GM10248 (cell line): Measurements from ENCODE around the gene SLC2A8.

Source experiments
- CTCF ChIA-PET: fragments of 300-600 bp; sonication (Branson Sonifier 250); formaldehyde crosslinking; extraction: SDS; loops from one replicate; lab custom pipeline; 2021; ENCODE audit warnings: antibody characterized with exemption; lab: Yijun Ruan, JAX
- POLR2A ChIA-PET: fragments of 350-650 bp; sonication (Branson Sonifier 250); formaldehyde crosslinking; extraction: SDS; loops from one replicate; lab custom pipeline; 2020; ENCODE audit warnings: antibody characterized with exemption; lab: Yijun Ruan, JAX
- DNase-seq: peaks from one replicate; pipeline ENCODE4 v3.0.0; 2012; ENCODE audit errors: extremely low spot score
- CTCF ChIP-seq: IDR thresholded peaks from 2 replicates; pipeline ENCODE4 v1.5.1; 2012; ENCODE audit warnings: mild to moderate bottlenecking, low read depth; ENCODE audit errors: extremely low read depth, missing control alignments, control extremely low read depth

The SLC2A8 gene

DNA sequence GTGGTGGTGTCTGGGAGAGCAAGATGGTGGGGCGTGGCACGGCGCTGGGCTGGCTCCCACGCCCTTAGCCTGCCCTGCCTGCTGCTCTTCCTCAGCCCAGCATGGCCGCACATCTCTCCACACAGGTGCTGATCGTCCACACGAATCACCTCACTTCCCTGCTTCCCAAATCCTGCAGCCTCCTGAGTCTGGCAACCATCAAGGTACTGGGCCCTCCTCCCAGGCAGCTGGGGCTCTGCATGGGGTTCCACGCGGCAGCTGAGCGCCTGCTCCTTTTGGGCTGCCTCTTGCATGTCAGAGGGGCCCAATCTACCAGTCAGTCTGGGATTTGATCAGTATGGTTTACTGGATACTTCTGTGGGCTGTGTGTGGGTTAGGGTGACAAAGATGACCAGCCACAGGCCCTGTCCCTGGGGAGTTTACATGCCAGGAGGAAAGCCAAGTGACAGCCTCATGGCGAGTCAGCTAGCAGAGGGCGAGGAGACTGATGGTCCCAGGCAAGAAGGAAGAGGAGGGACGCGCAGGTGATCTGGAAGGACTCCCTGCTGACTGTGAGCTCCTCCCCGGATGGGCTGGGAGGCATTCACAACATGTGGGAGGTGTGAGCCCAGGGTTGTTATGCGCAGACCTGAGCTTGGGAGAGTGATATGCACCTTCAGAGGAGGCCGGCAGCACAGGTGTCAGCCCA lies 60.4 kb downstream of the SLC2A8 start:
- CTCF ChIA-PET = no interaction called here
- TF ChIP-seq CTCF = no peak
- DNase-seq = no peak
- POLR2A ChIA-PET = no interaction called here
